AG08395 (cell line): Measurements from ENCODE around the gene KRTAP4-8.
A peak's percentile ranks its signal among the peaks of the same experiment; 100 is the strongest.
"Not testable (repeated sequence)": the region's sequence is repeated elsewhere in the genome, so short reads cannot be mapped to it uniquely, and the experiment has no call there.

Experiments used
- DNase-seq: peaks from one replicate; pipeline ENCODE4 v3.0.0; 2012; ENCODE audit warnings: mixed read lengths, low spot score

The KRTAP4-8 gene

DNA sequence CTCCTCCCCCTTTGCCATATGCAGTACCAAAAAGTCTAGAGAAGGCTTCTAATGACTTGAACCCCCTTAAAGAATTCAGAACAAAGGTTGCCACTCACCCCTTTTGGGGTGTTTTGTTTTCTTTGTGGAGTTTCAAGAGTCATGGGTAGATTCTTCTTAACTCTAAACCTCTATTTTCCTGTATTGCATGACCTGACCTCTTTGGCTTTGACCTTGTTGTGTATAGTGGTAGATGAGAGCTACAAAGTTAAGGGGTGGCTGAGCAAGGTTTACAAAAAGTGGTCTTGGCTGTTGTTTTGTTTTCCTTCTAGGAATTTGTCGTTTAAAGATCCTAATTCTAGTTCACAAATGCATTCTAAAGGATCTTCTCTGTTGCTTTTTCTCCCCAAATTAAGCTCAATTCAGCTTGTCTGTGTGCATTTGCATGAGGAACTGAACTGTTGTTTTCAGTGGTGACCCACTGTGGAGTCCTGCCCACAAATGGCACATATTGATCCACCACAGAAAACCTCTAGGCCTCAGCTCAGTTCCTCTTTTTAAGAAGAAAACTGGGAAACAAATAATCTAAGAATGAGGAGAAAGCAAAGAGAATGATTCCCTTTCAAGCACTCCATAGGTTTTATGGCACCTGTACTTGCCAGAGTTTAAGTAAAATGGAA lies 10.9 kb upstream of the KRTAP4-8 start:
- not testable (repeated sequence) for DNase-seq

DNA sequence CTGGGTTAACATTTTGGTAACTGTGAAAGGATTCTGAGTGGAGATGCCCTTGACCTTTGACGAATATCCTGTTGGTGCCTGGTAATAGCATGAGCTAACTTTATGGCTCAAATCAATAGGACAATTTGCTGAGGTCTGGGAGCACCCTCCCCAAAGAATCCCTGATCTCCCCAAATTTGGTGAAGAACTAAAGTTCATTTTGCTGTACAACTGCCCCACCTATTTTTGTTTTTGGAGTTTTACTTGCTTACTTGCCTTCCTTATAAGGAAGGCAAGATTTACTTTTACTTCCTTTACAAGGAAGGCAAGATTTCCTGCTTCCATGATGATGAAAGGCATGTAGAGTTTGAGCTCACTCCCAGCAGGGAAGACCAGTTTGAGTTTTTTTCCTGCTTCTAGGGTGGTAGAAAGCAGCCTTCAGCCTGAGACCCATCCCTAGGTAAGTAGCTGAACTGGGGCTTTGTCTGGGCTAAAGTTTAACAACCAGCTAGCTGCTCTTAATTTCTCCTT lies 10.1 kb upstream of the KRTAP4-8 start:
- no peak for DNase-seq

DNA sequence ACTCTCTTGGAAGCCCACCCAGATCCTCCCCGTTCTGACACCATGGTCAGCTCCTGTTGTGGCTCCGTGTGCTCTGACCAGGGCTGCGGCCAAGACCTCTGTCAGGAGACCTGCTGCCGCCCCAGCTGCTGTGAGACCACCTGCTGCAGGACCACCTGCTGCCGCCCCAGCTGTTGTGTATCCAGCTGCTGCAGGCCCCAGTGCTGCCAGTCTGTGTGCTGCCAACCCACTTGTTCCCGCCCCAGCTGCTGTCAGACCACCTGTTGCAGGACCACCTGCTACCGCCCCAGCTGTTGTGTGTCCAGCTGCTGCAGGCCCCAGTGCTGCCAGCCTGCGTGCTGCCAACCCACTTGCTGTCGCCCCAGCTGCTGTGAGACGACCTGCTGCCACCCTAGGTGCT lies 7.4 kb upstream of the KRTAP4-8 start, which contains the start of gene KRTAP4-9:
KRTAP4-9 (plus strand) TSS at position 43 of the 400 bp plus-strand sequence; CDS start at position 43, 0 bp downstream.
- not testable (repeated sequence) for DNase-seq

DNA sequence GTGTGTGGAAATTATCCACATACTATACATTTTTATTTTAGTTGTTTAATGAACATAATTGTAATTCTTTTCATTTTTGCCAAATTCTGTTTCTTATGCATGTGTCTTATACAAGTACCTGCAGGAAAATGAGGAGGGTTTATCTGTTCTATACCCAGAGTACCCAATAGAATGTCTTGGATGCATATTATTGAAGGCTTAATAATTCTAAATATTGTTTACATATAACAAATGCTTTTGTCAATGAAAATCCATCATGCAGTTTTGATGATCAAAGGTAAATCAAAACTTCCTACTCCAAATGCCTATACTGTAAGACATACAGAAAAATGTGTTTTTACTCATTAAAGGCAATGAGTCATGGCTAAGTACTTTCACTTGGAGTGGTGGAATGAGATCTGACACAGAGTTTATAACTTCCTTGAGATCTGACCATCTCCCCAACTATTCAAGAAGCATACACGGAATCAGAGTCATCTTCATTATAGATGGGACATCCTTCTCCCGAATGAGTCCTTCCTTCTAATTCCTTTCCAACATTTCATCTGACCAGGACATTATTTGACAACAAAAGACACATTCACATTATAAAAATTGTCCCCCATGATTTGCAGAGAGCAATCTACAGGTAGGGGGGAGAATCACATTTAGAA lies 6.6 kb upstream of the KRTAP4-8 start:
- not testable (repeated sequence) for DNase-seq

DNA sequence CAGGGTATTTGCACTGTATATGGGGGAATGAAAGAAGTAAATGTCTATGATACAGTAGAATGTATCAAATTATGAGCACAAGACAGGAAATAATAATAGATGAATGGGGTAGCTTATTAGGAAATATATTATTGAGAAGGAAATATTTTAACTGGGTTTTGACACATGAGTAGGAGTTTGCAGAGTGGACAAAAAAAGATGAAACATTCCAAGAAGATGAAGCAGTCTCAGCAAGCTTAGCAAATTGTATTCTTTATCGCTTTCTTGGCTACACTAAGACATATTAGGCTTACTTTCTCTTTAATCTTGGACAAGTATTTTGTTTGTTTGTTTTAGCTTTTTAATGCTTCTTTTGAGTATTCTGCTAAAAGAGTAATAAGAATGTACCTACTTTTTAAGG lies 6.0 kb upstream of the KRTAP4-8 start:
- DNase-seq = no peak

DNA sequence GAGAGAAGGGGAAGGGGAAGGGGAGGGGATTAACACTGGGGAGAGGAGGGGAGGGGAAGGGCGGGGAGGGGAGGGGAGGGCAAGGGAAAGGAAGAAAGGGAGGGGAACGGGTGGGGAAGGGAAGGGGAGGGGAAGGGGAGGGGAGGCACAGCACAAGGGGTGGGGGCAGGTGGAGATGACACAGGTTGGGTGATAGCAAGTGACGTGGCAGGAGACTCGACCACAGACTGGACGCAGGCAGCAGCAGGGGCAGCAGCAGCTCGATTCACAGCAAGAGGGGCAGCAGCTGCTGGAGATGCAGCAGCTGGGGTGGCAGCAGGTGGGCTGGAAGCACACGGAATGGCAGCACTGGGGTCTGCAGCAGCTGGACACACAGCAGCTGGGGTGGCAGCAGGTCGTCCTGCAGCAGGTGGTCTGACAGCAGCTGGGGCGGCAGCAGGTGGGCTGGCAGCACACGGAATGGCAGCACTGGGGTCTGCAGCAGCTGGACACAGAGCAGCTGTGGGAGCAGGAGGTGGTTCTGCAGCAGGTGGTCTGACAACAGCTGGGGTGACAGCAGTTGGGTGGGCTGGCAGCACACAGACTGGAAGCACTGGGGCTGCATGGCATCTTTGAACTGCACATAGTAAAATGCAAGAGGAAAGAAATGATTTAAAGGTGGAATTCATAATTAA lies 3.8 kb upstream of the KRTAP4-8 start, which contains the start of gene KRTAP4-16:
KRTAP4-16 (minus strand) TSS at position 624 of the 674 bp plus-strand sequence; CDS start at position 624, 0 bp downstream.
- DNase-seq = no peak

DNA sequence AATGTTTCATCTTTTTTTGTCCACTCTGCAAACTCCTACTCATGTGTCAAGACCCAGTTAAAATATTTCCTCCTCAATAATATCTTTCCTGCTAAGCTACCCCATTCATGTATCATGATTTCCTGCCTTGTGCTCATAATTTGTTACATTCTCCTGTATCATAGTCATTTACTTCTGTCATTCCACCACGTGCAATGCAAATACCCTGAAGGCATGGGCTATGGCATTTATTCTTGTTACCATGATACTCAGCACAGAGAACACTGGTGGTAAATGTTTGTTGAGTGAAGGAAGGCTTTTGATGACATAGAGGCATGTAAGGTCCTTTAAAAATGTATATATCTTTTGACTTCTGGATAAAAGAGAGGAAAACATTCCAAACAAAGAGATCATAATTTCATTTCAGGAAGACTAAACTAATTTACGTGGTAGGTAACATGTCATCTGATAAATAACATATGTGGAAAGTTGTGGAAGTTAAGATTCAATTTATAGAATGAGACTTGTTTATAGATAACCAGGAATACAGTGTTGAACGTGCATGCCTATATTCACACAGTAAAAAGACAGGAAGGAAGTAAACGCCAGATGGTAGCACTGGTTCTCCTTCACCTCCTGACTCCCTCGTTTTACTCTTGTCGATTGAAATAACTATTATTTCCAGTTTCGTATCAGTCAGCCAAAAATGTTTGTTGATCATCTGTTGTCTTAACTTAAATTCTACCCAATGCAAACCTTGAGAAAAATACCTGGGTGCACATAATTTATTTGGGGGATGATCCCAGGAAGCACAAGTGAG lies 1.9 kb upstream of the KRTAP4-8 start:
- DNase-seq = not testable (repeated sequence)

DNA sequence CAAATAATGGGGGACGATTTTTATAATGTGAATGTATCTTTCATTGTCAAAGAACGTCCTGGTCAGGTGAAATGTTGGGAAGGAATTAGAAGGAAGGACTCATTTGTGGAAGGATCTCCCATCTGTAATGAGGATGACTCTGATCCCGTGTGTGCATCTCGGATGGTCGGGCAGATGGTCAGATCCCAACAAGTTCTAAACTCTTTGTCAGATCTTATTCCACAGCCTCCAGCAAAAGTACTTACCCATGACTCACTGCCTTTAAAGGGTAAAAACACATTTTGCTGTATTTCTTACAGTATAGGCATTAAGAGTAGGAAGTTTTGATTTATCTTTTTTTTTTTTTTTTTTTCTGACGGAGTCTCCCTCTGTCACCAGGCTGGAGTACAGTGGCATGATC lies 539 bp upstream of the KRTAP4-8 start:
- DNase-seq = peak; percentile 7

DNA sequence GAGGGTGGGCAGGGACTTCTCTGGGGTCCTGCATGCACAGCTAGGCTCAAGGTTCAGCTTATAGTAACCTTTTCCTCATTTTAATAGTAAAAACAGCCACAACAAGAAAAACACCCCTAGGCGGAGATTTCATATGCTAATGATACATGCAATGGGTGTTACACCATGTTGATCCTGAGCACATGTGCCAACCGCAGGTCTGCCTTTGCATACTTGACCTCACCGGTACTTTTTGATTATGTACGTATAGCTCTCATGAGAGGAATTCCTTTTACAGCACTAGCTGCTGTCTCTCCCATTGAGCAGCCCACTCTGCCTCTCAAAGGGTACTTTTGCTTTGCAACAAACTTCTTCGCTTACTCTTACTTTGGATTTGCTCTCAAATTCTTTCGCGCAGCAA lies 1.9 kb downstream of the KRTAP4-8 start:
- DNase-seq = no peak

DNA sequence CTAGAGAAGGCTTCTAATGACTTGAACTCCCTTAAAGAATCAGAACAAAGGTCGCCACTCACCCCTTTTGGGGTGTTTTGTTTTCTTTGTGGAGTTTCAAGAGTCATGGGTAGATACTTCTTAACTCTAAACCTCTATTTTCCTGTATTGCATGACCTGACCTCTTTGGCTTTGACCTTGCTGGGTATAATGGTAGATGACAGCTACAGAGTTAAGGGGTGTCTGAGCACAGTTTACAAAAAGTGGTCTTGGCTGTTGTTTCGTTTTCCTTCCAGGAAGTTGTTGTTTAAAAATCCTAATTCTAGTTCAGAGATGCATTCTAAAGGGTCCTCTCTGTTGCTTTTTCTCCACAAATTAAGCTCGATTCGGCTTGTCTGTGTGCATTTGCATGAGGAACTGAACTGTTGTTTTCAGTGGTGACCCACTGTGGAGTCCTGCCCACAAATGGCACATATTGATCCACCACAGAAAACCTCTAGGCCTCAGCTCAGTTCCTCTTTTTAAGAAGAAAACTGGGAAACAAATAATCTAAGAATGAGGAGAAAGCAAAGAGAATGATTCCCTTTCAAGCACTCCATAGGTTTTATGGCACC lies 9.1 kb downstream of the KRTAP4-8 start:
- not testable (repeated sequence) for DNase-seq

DNA sequence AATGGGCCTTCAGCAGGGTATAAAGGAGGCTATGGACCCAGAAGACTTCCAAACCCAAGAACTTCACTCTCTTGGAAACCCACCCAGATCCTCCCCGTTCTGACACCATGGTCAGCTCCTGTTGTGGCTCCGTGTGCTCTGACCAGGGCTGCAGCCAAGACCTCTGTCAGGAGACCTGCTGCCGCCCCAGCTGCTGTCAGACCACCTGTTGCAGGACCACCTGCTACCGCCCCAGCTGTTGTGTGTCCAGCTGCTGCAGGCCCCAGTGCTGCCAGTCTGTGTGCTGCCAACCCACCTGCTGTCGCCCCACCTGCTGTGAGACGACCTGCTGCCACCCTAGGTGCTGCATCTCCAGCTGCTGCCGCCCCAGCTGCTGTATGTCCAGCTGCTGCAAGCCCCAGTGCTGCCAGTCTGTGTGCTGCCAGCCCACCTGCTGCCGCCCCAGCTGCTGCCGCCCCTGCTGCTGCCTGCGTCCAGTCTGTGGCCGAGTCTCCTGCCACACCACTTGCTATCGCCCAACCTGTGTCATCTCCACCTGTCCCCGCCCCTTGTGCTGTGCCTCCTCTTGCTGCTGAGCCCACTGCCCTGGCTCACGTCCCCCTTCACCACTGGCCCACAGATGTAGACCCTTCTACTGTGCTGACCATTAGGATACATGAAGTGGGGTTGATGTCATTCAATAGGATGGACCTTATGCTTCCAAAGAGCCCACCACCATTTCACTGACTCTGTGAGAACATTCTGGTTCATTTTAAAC lies 13.7 kb downstream of the KRTAP4-8 start, which contains the start of gene KRTAP4-7:
KRTAP4-7 (plus strand) TSS at position 51 of the 757 bp plus-strand sequence; CDS start at position 108, 57 bp downstream.
- not testable (repeated sequence) for DNase-seq

DNA sequence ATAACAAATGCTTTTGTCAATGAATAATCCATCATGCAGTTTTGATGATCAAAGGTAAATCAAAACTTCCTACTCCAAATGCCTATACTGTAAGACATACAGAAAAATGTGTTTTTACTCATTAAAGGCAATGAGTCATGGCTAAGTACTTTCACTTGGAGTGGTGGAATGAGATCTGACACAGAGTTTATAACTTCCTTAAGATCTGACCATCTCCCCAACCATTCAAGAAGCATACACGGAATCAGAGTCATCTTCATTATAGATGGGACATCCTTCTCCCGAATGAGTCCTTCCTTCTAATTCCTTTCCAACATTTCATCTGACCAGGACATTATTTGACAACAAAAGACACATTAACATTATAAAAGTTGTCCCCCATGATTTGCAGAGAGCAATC lies 14.5 kb downstream of the KRTAP4-8 start:
- not testable (repeated sequence) for DNase-seq

DNA sequence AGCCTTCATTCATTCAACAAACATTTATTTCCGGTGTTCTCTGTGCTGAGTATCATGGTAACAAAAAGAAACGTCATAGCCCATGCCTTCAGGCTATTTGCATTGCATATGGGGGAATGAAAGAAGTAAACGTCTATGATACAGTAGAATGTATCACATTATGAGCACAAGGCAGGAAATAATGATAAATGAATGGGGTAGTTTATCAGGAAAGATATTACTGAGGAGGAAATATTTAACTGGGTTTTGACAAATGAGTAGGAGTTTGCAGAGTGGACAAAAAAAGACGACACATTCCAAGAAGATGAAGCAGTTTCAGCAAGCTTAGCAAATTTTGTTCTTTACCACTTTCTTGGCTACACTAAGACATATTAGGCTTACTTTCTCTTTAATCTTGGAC lies 15.3 kb downstream of the KRTAP4-8 start:
- no peak for DNase-seq

DNA sequence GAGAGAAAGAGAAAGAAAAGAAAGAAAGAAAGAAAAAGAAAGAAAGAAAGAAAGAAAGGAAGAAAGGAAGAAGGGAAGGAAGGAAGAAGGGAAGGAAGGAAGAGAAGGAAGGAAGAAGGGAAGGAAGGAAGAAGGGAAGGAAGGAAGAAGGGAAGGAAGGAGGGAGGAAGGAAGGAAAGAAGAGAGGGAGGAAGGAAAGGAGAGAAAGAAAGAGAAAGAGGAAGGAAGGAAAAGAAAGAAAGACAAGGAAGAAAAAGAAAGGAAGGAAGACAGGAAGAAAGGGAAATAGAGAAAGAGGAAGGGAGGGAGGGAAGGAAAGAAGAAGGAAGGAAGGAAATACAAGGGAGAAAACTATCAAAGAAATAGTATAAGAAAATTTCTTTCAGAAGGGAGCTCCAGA lies 21.2 kb downstream of the KRTAP4-8 start:
- DNase-seq = no peak

DNA sequence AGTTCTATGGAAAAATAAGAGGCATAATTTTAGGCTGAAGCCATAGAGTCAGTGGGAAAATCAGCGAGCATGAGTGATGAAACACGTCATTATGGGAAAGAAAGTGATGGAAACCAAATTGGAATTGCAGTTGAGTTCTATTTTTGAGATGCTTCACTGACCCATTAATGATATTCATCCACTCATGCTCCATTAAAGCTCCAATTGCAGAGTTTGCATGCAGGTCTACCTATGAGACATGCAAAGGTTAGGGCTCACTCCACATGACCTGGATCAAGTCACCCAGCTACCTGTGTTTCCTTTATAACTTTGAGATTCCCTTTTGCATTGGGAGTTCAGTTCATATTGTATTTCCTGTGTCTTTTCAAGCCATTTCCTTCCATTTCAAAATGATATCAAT lies 24.3 kb downstream of the KRTAP4-8 start:
- DNase-seq = no peak

DNA sequence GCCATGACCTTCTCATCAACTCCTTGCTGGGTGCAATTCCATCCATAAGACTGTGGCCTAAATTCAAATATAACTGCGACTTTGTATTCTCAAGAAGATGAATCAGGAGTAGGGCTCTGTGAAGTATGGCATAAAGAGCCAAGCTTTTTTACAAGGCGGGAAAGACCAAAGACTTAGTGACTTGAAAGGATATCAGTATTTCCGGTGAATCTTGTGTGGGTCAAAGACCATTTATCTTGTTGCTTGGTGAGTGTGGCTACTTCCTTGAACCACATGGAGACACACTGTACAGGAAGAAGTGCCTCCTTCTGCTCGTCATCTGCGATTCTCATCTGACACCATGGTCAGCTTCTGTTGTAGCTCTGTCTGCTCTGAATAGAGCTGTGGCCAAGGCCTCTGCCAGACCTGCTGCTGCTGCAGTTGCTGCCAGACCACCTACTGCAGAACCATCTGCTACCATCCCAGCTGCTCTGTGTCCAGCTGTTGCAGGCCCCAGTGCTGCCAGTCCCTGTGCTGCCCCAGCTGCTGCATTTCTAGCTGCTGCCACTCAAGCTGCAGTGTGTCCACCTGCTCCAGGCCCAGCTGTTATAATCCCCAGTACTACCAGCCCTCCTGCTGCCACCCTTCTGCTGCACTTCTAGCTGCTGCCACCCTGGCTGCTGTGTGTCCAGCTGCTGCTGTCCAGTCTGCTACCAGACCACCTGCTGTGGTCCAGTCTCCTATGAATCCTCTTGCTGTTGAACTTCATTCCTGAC lies 26.2 kb downstream of the KRTAP4-8 start:
- no peak for DNase-seq

DNA sequence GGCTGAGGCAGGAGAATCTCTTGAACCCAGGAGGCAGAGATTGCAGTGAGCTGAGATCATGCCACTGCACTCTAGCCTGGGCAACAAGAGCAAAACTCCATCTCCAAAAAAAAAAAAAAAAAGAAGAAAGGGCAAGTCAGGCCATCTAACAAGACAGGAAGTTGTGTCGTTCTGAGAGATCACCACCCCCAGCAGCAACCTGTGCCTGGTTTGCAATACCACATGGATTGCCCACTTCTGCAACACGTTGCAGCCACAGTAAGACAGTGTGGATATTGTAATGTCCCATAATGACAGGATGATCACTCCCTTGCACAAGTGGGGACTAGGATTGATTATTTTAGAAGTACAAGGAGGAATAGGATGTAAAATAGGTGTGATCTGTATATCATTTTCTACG lies 28.9 kb downstream of the KRTAP4-8 start:
- no peak for DNase-seq

DNA sequence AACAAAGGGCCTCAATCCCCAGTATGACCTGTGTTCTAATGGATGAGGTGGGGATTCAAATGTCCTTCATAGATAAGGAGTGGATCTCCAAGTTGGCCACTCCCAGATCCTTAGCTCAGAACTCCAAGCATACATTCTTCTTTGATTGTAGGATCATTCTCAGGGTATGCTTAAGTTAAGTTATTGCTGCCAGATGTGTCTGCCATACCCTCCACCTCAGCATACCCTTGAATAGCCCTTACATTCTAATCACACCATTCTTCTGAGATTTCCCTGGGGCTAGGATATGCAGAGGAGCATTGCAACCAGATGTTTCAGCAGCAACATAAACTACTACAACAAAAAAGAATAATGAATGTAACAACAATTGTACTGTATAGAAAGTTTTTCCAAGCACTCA lies 30.7 kb downstream of the KRTAP4-8 start:
- no peak for DNase-seq

DNA sequence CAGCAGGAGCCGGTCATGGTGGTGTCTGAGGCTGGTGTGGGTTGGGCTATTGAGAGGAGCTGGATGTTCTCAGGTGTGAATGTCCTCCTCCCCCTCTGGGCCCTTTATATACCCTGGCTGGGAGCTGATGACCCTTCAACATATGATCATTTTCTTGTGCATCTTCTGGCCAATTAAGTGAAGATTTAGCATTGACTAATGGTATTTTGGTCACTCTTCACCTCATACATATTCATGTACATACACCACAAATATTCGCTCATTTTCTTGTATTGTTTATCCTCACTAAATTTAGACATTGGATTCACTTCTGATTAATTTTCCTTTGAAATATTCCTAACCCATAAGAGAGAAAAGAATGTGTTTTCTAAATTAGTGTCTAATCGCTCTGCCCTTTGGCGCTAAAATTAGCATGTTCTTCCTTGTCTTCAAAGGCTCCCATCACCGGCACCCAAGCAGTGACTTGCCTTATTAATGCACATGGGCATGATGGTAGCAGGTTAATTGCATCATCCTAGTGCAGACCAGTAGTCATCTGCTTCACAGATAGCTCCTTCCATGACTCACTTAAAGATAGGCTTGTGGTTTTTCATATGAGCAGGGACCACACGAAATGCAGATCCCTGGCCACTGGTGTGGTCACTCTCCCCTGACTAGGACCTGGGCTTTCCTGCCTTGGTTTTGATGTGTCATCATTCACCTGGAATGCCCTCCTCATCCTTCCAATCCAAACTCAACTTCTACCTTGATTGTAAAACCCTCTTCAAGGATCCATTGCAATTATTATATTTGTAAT lies 31.9 kb downstream of the KRTAP4-8 start, which contains the start of gene KRTAP2-4:
KRTAP2-4 (minus strand) TSS at position 51 of the 796 bp plus-strand sequence; CDS start at position 17, 34 bp downstream.
- peak; percentile 74 for DNase-seq
